Stimulated activated CD8-positive, alpha-beta memory T cell treated with anti-CD3 and anti-CD28 coated beads, Interleukin-12 subunit alpha, Interleukin-12 subunit beta, amount 100 ng/mL, for 1 hour (primary cell): ENCODE measurements around the gene OIT3.

Experiments
- DNase-seq: peaks from one replicate; pipeline ENCODE4 v3.0.0-alpha.2; 2020; ENCODE audit warnings: low read depth

Gene OIT3

GRCh38 chr10:72952642-72953158 is 59.2 kb downstream of the OIT3 start:
- DNase-seq = no peak

DNA sequence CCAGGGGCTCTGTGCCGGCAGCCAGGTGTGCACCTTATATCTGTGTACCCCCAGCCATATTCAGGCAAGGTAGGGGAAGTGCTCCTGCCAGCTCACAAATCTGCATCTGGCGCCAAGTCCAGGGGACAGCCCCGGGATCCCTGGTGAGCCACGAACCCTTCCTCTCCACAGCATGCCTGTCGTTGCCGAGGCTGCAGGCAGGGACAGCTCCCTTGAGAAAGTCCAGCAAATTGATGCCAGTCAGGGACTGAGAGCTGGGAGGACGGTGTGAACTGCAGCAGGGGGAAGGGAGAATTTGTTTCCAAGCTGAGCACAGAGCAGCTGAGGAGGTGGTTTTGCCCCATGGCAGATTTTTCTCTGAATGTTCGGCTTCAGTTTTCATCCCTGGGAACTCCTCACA is 60.1 kb downstream of the OIT3 start:
- no peak for DNase-seq

DNA sequence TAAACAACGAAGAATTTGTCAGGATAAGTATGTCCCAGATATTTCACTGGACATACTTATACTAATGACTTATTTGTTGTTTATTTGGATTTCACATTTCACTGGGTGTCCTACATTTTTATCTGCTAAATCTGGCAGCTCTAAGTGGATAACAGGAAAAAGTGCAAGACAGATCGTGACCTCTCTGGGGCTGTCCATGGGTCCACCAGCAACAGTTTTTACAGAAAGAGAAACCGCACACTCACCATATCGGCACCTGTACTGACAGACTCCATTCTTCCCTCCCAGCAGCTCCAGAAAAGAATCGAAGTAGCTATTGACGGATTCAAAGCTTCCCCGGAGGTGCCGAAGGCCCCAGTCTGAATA is 60.7 kb downstream of the OIT3 start:
- no peak for DNase-seq

- DNase-seq = no peak
These were observed 61.3 kb downstream of the OIT3 start, which contains the start of gene PLA2G12B for GRCh38 chr10:72954596-72955554. Gene PLA2G12B, minus strand, starts transcription at chr10:72954806. Its CDS starts 121 bp downstream, at chr10:72954685.

DNA sequence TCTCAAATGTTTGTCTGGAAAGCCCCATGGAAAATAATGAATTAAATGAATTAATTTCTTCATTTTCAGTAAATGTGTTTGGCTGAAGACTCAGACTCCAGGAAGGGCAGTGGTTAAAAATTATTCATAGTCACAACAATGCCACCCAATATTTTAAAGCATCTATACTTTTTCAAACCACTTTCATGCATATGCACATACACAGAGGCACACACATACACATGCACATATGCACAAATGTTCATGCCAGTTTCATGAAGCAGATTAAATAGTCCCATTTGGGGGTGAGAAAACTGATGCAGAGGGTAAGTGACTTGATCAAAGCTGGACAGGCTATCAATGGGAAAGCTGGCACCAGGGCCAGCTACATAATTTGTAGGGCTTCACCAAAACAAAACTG is 62.5 kb downstream of the OIT3 start:
- DNase-seq = no peak

DNA sequence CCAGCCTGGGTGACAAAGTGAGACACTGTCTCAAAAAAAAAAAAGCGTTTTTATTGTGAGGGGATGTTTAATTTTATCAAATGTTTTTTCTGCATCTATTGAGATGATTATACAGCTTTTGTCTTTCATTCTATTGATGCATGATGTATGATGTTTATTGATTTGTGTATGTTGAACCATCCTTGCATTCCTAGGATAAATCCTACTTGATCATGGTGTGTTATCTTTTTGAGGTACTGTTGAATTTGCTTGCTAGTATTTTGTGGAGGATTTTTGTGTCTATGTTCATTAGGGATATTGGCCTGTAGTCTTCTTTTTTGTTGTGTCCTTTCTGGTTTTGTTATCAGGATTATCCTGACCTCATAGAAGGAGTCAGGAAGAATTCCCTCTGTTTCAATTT is 83.3 kb downstream of the OIT3 start:
- DNase-seq = no peak

- DNase-seq = no peak
These were observed 86.2 kb downstream of the OIT3 start for GRCh38 chr10:72979709-72980108.

GRCh38 chr10:72980348-72980747 is 86.8 kb downstream of the OIT3 start:
- no peak for DNase-seq

DNA sequence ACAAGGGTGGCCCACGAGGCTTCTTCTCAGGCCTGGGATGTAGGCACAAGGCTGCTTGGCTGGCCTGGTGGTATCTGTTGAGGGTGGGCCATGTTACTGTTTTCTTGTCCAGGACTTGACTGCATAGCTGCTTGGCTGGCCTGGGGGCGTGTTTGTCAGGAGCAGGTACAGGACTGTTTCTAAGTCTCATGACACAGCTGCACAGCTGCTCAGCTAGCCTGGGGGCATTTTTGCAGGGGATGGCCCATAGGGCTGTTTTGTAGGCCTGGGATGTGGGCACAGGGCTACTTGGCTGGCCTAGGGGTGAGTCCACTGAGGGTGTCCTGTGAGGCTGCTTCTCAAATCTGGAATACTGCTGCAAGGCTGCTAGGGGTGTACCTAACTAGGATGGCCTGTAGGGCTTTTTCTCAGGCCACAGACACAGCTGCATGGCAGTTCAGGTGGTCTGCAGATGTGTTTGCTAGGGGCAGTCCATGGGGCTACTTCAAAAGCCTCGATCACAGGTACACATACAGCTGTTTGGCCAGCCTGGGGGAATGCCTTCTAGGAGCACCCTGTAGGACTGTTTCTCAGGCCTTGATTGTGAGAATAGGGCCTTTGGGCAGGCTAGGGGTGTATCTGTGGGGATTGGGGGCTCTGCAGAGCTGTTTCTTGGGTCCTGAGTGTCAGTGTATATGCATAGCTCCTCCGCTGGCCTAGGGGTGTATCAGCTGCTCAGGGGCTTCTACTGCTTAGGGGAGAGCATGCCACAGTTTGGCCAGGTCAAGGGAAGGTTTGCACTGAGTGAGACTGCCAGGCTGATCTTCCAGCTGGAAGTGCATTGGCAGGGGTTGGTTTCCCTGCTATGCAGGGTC is 87.7 kb downstream of the OIT3 start:
- no peak for DNase-seq

DNA sequence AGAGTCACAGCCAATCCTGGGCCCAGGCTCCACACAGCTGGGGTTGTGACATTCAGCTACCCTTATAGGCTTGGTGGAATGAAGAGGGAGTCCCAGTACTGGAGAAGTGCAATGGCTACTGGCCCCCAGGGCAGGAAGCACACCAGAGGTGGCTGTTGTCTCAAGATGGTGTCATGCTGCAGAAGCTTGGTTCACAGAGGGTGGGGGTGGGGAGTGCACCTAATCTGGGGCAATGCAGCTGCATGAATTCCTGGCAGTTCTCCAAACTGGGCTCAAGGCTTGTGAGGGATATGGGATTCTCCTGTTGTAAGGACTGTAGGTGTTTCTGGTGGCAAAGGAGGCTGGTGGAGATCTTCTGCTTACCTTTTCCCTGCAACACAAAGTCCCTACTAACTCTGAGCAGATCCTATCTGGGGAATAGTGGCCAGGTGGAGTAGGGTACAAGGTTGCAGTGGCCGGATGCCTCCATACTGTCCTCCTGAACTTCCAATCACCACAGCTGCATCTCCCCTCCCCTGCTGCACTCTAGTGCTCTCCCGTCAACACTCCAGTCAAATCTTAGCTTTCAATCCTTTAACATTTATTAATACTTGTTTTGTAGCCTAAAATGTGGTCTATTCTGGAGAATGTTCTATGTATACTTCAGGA is 88.5 kb downstream of the OIT3 start:
- no peak for DNase-seq
